T47D (cell line): Measurements from ENCODE around the gene RGS6.

Experiments
- DNase-seq, 2 experiments: peaks; one replicate each; pipeline versions ENCODE4 v3.0.0 to v3.0.0-alpha.2; 2011 to 2012; ENCODE audit warnings: low read depth in 1 of 2, low spot score in 1 of 2
- JUND ChIP-seq: IDR thresholded peaks from 2 replicates; pipeline ENCODE4 v1.6.1; 2012; ENCODE audit warnings: low read depth
- in situ Hi-C: cut with HindIII; loops from 2 replicates; pipeline ENCODE4 v1.10.0; 2016; ENCODE audit warnings: low sequenced_read_pairs, low pct_unique_long_range_greater_than_20kb

Gene RGS6

DNA sequence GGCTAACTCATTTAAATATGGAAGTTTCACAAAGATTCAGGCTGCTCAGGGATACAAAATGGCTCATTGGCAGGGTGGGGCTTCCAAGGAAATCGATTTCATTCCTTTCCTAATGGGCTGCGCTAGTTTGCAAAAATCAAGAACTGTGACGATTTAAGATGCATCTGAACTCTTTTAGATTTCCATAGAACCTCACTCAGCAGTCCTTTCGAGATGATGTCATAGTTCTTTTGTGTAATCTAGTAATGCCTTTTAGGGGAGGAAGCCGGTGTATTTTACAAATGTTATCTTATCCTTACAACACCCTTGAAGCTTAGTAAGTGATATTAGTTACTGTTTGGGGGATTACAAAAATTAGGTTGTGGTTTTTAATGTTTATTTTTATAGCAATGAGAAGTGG is 239.8 kb downstream of the RGS6 start:
- TF ChIP-seq JUND: no peak

DNA sequence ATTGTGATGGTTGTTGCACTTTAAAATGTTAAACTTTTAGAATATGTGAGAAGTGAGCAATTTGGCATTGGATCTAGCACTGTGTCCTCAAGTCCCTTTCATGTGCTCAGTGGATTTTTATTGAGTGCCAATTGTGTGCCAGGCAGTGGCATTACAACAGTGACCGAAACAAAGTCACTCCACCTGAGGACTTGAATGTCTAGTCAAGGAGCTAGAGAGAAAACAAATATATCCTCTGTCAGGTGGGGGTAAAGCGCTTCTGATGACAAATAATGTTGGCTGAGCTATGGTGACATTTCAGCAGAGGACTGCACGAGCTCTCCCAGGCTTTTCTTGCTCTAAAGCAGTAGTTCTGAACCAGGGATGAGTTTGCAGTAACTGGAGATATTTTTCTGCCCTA is 240.4 kb downstream of the RGS6 start:
- no peak for DNase-seq
- in situ Hi-C loops: no loop called here
- no peak for TF ChIP-seq JUND

More for the DNA sequence above, 239.8 kb downstream of the RGS6 start:
- no peak for DNase-seq
- in situ Hi-C loops: no loop called here

DNA sequence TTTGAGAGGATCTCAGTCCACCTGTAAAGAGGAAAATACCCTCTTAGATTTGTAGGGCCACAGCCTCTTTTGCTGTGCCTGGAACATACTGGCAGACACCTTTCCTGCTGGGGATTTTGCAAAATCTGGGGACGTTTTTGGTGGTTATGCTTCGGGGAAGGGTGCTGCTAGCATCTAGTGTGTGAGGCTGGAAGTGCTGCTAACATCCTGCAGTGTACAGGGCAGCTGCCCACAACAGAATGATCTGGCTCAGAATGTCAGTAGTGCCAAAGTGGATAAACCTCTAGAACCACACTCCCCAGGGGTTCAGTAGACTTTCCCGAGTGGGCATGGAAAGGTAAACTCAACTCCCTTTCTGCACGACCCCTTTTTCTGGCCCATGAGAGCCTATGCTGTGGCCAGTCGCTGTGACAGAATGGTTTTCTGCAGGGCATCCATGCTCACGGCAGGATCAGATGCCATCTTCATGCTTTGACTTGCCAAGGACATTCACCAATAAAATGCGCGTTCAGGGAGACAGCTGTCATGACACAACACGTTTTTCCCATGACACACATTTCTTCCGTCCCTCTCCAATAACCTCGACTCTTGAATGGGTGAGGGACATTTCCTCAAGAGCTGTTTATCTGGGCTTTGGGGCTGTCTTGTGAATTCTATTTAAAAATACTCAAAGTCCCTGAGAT is 240.9 kb downstream of the RGS6 start:
- in situ Hi-C loops: no loop called here
- DNase-seq: no peak
- no peak for TF ChIP-seq JUND

DNA sequence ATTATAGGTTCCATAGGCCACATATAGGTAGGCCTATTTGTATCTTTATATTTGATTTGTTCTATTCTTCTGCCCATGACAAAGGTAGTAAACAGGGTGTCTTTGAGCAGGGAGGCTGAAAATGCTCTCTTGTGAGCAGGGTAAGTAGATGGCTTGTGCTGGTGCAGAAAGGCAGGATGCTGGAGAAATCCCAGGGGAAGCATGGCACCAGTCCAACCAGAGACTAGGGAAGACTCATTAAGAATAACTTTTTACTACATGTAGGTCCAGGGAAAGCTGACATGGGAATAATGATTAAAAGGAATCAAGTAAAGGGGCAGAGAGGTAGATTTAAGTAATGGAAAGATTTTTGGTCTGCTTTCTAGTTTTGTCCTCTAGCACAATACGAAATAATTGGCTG is 245.0 kb downstream of the RGS6 start:
- DNase-seq: no peak
- in situ Hi-C loops: no loop called here
- TF ChIP-seq JUND: no peak

DNA sequence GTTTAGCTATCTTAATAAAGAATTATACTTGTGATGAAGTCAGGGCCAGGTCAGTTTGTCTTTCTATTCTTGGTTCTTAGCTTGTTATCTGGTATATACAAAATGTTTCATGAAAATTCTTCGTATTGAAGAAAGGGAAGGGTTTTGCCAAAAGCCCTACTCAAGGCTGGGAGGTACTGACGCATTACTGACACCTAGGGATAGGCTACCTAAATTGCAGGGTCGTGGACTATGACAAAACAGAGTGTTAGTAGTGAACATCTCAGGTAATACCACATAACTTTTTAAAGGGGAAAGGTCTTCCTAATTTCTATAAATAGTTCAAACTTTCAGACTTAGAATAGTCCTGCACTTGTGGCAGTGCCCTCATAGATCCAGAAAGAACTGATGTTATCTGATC is 246.3 kb downstream of the RGS6 start:
- no peak for DNase-seq
- no peak for TF ChIP-seq JUND
- in situ Hi-C loops: no loop called here

DNA sequence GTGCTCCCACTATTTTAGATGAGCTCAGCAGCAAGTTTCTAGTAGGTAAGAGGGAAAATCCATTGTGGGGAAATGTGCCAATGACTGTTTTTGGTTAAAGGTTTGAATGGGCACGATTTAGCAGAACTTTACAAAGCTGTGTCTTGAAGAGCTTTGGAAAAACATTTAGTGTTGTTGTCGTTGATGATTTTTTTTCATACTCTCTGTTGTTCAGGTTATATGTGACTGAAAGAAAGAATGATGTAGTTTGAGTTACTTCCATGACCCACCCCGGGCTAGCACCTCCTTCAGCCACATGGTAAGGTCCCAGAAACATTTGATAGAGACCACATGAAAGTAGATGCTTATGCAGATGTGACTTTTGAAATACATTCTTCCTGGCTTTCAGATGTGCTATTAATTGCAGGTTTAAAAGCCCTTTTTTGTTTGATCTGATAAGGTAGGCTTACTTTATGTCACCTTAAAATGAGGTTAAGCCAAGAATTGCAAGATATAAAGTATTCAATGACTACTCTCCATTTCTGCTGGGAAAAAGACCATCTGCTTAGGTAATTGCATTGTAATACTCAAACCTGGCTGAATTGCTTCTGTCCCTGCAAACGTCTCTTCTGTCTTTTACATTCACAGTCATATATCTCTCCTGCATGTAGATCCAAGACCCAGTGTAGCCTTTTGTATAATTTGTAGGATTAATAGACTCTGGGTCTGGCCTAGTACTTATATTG is 250.6 kb downstream of the RGS6 start:
- in situ Hi-C loops: no loop called here
- DNase-seq: no peak
- TF ChIP-seq JUND: no peak

- in situ Hi-C loops: no loop called here
- no peak for TF ChIP-seq JUND
- no peak for DNase-seq
Observed at GRCh38 chr14:72183631-72184030, 251.4 kb downstream of the RGS6 start.

DNA sequence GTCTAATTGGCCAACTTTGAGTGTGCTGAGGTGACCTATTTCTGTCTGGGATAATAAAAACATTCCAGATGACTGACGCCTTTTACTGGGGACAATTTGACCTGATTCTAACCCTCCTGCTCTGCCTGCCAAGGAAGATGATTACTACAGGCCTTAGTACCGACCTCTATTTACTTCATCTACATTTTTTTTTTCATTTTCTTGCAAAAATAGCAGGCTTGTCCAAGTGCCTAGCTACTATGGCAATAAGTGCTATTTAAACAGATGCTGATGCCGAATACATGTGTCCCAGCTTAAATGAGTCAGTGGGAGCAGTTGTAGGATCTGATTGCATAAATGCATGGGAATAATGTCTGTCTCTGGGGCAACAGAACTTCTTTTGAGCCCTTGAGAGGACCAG is 254.3 kb downstream of the RGS6 start:
- DNase-seq: no peak
- in situ Hi-C loops: no loop called here
- TF ChIP-seq JUND: no peak

- TF ChIP-seq JUND: no peak
- no peak for DNase-seq
- in situ Hi-C loops: no loop called here
Observed at GRCh38 chr14:72196237-72197015, 264.2 kb downstream of the RGS6 start.

DNA sequence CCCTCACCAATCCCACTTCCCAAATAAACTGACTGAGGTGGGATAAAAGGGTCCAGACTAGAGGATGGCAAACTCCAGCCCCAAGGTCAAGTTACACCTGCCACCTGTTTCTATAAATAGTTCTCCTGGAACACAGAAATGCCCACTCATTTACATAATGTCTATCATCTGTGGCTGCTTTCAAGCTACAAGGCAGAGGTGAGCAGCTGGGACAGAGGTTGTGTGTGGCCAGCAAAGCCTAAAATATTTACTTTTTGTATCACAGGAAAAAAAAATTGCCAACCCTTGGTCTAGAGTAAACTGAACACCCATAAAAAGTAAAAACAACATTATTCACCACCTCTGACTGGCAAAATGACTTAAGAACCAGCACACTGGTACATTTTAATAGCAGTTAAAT is 269.4 kb downstream of the RGS6 start:
- no peak for DNase-seq
- in situ Hi-C loops: no loop called here
- TF ChIP-seq JUND: no peak

- no peak for DNase-seq
- in situ Hi-C loops: no loop called here
Observed at GRCh38 chr14:72213424-72213823, 281.2 kb downstream of the RGS6 start.

DNA sequence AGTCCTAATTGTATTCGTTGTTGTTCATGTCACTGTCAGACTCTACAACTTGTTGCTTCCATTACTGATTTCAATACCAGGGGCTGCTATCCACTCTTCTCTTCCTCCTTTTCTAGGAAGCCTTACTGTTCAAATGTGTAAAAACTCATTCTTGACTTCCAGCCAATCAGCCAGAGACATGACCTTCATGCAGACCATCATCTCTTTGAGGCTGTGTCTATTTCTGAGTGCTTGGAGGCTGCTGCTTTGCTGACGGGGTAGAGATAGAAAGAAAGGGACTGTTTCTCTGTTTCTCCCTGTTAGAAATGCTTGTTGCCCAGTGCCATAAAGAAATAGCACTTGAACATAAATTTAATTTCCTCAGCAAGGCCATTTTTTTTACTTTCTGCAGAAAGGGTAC is 282.9 kb downstream of the RGS6 start:
- in situ Hi-C loops: no loop called here
- no peak for DNase-seq
- no peak for TF ChIP-seq JUND

More at GRCh38 chr14:72213424-72213823, 281.2 kb downstream of the RGS6 start:
- no peak for TF ChIP-seq JUND

- DNase-seq: no peak
- no peak for TF ChIP-seq JUND
- in situ Hi-C loops: no loop called here
Observed at GRCh38 chr14:72217135-72217534, 284.9 kb downstream of the RGS6 start.

DNA sequence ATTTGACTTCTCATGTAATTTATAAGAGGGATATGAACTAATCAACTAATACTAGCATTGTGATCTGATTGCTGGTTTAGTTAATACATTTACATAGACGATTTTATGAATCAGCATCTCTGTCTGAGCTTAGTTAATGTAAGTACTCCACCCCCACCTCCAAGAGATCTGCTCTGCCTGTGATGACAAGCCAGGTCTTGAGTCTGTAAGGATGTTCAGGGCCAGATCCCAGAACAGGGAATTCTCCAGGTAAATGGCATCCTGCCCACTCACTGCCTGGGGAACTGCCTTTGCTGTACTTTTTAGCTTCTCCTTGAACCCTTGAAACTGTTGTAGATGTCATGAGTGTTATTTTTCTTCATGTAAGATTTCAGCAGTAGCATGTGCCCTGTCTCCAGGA is 289.8 kb downstream of the RGS6 start:
- in situ Hi-C loops: no loop called here
- DNase-seq: no peak
- no peak for TF ChIP-seq JUND
